HG03196 (cell line): ENCODE measurements around the gene BPI.
"Not testable (repeated sequence)": the region's sequence is repeated elsewhere in the genome, so short reads cannot be mapped to it uniquely, and the experiment has no call there.

Experiments
- ATAC-seq: cut with Tn5 transposase; IDR thresholded peaks from one replicate; pipeline ENCODE4 v1.9.1; 2021; ENCODE audit not compliant: unreplicated experiment

BPI gene

DNA sequence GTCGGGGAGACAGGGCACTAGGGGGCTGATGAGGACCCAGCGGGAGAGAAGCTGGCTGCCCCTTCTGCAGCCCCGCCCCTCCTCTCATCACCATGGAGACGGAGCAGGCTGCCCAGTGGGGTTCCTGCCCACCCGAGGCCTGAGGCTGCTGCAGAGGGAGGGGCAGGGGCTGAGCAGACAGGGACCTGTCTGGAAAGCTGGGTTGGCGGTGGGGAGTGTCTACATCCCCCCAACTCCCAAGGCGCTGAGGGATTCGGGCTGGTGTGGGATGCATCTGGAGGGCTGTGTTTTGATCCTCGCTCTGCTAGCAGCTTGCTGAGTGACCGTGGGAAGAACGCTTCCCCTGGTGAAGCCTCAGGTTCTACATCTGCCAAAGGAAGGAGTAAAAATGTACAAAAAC is 1.2 kb upstream of the BPI start:
- ATAC-seq, result no peak

DNA sequence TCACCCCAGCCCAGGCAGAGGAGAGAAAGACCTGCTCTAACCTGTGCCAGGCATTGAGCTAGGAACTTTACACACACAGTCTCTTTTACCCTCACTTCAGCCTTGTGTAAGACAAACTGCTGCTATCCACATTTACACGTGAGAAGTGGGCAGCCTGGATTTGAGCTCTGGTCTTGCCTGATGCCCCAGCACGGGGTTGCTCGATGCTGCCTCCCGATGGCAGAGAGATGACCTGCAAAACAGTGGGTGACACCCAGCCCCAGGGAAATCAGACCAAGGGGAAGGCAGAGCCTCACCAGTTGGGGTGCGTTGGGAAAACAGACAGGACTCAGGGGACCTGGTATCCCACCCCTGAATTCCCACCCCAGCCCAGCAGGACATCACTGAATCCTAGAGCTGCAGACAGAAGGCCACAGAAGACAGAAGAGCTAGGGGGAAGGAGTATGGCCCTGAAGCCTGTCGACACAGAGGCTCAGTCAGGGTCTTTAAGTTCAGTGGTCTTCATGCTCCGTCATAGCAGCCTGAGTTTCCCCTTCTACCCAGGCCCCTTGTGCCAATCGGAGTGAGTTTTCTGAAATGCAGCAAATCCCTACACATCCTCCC is 990 bp downstream of the BPI start:
- ATAC-seq, result no peak

DNA sequence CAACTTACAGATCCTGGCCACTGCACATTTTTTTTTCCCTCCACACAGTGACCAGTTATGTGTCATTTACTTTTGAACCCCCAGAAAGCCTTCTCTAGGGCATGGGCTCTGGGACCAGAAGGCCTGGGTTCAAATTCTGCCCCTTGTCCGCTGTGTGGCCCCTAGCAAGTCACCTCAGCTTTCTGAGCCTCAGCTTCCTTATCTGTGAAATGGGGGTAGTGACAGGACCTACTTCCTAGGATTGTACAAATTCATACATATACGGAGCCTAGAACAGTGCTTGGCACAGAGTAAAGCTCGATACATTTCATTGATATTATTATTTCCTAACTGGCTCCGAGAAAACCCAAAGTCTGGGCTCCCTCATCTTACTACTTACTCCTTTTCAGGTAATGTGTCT is 1.6 kb downstream of the BPI start:
- no peak for ATAC-seq

DNA sequence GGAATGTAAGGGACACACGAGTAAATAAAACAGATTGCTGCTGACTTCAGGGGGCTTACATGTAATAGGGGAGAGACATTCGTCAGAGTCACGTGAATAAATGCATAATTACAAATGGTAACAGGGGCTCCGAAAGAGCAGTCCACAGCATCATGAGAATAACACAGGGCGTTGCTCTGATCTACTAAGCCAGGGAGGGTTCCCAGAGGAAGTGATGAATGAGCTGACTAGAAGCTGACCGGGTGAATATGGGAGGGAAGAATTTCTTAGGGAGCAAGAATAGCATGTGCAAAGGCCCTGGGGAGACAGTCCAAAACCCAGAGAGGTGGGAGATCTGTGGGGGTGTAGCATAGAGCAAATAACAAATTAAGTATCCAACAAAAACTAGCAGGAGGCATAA is 2.4 kb downstream of the BPI start:
- ATAC-seq, result no peak

DNA sequence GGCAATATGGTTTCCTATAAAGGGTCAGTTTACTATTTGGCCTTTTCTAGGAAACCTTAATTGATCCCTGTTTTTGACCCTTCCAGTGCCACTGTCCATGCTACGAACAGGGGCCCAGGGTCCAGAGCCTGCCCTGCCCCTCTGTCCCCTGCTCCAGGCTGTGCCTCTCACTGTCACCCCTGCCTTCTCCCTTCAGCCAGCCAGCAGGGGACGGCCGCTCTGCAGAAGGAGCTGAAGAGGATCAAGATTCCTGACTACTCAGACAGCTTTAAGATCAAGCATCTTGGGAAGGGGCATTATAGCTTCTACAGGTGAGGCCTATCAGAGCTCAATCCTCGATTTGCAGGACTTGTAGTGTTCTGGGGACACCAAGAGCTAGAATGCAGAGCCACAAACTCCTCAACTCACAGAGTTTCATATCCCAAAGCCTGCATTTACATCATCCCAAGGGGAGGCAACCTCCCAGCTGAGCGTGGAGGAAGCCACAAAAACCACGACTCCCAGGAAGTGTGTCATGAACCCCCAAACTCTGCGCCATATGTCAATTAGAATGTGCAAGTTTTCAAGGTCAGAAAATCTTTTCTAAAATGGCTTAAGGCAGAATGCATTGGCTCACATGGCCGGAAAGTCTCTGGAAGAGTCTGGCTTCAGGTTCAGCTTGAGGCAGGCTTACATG is 3.6 kb downstream of the BPI start:
- ATAC-seq, result no peak

DNA sequence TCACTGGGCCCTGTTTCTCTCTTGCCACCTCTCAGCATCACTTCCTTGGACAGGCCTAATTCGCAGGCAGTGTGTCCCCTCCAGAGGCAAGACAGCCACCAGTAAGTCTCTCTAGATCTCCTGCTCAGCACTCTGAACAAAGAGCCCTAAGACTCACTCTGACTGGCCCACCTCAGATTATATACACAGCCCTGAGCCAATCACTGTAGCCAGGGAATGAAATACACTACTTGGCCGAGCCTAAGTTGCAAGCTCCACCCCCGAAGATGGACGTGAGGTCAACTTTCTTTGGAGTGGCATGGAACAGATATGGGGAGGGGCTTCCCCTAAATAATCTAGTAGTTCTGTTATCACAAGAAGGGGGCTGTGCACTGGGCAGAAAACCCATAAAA is 4.1 kb downstream of the BPI start:
- no peak for ATAC-seq

DNA sequence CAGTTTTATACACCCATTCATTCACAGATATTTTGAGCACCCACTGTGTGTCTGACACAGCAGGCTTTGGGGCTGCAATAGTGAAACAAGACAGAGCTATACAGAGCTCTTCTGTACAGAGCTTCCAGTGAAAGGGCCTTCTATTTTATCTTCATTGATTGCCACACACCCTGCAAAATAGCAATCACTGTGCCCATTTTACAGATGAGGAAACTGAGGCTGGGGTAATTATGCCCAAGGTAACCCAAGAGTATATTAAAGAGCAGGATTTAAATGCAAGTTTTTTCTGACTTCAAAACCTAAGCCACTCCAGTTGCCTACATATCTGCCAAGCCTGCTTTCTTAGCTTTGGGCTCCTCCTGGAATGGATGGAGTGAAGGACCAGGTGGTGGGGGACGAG is 4.5 kb downstream of the BPI start:
- ATAC-seq, result no peak

DNA sequence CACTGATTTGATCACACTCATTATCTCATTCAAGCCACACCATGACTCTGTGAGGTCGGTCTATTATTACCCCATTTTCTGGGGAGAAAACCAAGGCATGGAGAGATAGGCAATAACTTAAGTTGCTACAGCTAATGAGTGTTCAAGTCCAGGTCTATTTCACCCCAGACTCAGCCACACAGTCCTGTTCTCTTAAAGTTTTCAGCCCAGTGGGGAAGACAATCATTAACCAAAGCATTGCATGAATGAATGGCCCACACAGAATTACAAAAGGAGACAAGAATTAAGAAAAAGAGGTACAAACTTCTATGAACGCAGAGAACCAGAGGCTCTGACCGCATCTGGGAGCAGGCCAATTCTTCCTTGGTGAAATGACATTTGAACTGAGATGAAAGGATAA is 7.1 kb downstream of the BPI start:
- no peak for ATAC-seq

DNA sequence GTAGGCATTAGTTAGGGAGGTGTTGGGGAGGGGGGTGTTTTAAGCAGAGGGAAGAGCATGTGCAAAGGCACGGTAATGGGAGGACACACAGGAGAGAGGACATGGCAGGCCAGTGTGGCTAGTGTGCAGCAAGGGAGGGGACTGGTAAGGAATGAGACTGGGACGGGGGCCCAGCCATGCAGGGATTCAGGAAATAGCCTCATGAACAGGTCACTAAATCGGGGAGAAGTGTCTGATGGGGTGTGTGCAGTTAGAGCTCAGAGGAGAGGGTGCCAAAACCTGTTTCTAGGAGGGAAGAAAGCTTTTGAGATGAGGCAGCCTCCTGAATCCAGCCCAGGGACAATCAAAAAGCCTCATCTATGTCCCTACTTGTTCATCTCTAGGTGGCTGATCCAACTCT is 7.5 kb downstream of the BPI start:
- ATAC-seq, result no peak

DNA sequence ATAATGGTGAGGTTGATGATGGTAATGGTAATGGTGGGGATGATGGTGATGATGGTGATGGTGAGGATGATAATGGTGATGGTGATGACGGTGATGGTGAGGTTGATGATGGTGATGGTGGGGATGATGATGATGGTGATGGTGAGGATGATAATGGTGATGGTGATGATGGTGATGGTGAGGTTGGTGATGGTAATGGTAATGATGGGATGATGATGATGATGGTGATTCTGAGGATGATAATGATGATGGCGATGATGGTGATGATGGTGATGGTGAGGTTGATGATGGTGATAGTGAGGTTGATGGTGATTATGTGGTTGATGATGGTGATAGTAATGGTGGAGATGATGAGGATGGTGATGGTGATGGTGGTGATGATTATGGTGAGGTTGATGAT is 9.7 kb downstream of the BPI start:
- no peak for ATAC-seq

DNA sequence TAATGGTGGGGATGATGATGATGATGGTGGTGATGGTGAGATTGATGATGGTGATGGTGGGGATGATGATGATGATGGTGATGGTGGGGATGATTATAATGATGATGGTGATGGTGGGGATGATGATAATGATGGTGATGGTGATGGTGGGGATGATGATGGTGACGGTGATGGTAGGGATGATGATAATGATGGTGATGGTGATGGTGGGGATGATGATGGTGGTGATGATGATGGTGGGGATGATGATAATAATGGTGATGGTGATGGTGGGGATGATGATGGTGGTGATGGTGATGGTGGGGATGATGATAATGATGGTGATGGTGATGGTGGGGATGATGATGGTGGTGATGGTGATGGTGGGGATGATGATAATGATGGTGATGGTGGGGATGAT is 10.4 kb downstream of the BPI start:
- not testable (repeated sequence) for ATAC-seq

DNA sequence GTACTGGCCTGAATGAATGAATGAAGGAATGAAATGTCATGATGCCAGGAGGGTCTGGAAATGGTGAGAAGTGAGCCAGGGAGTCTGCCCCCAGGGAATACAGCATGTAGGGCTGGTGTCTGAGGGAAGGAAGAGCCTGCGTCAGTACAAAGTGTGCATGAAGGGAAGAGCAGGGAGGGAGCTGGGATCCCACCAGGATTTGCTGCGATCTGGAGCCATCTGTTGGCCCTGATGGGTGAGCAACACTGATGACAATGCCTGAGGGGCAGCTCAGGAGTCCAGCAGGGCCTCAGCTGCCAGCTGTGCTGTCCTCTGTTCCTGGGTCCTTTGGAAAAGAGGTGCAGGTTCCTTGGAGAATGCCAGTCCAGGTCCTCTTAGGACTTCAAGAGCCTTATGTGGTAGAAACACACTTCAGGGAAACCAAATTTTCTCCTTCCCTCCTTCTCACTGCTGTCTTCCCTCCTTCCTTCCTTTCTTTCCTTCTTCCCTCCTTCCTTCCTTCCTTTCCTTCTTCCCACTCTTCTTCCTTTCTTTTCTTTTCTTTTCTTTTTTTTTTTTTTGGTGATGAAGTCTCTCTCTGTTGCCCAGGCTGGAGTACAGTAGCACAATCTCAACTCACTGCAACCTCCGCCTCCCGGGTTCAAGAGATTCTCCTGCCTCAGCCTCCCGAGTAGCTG is 11.5 kb downstream of the BPI start:
- ATAC-seq, result no peak

DNA sequence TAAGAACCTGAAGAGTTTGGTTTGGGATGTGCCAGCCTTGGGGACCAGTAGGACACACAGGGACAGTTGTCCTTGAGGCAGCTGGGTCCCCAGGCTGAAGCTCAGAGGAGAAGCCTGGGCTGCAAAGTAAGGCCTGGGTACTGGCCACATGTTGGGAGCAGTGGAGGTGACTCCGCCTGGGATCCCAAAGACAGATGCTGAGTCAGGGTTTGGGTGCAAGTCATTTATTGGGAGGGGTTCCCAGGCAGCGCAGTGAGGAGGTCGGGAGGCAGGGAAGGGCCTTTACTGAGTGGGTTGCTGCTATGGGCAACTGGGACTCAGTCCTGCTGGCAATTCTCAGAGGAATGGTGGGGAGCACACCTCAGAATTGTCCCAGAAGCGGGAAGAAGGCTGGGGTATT is 12.4 kb downstream of the BPI start:
- no peak for ATAC-seq

DNA sequence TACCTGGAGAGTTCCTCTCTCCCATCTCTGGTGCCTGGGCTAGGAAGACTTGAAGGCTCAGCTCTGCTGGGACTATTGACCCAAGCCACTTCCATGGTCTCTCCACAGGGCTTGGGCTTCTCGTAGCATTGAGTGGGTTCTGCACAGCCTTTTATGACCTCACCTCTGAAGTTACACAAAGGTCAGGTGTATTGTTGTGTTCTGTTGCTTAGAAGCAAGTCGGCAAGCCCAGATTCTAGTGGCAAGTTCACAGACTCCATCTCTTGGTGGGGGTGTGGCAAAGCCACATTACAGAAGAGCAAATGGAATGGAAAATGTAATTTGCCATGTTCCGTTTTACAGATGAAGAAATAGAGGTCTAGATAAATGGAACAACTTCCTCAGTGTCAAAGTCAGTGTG is 13.5 kb downstream of the BPI start:
- no peak for ATAC-seq

DNA sequence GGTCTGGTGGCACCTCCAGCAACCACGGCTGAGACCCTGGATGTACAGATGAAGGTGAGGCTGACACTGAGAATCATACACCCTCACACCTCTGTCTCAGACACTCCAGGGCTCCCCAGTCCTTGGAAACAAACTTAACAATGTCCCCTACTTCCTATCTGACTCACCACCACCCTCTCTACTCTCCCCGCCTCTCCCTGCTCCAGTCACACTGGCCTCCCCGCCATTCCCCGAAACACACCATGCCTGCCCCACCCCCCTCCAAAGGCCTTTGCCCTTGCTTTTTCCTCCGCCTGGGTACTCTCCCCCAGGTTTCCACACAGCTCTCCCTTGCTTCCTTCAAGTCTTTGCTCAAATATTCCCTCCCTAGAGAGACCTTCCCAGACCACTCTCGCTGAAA is 16.3 kb downstream of the BPI start:
- no peak for ATAC-seq

DNA sequence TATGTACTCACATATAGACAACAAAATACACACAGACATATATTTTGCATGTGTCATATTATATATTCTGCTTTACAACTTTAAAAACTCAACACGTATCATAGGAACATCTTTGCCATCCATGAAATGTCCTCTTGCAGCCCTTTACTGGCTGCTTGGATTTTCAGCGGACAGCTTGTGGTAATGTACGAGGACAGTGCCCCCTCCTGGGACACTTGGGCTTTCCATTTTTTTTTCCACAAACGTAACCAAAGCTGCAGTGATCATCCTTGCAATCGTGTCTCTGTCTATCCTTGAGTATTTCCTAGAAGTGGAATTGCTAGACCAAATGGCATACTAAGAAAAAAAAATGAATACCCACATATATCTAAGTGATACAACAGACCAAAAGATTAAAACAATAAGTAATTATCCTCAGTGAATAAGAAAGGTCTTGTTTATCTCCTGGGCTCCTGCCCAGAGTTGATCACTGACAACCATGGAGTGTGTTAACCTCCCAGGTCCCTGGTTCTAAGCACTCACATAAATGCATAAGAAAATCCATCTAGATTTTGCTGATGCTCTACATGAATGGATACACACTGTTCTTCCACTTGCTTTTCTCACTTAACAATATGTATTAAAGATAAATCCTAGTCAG is 18.1 kb downstream of the BPI start:
- ATAC-seq, result no peak

DNA sequence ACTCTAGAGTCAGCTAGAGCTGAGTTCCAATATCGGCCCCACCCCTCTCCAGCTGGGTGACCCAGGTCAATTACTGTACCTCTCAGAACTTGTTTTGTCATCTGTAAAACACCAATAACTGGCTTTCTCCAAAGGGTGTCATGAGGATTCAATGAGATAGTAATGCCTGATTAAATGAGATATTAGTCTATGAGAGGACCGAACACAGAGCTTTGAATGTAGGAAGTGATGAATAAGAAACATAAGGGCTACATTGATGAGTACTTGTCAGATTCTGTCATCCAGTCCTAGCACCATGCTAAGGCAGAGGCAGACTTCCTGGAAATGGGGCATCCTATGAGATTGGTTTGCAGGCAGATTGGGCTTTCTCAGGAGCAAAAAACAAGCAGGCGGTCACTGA is 20.2 kb downstream of the BPI start:
- no peak for ATAC-seq

DNA sequence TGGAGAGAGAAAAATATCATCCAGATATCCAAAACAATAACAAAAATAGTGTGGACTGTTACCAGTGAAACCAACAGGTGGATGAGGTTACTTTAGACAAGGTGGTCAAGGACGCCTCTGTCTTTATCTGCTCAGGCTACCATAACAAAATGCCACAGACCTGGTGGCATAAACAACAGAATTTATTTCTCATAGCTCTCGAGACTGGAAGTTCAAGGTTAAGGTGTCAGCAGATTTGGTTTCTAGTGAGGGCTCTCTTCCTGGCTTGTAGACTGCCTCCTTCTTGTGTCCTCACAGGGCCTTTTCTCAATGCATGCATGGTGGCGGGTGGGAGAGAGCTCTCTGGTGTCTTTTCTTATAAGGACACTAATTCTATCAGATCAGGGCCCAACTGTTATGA is 21.2 kb downstream of the BPI start:
- no peak for ATAC-seq

DNA sequence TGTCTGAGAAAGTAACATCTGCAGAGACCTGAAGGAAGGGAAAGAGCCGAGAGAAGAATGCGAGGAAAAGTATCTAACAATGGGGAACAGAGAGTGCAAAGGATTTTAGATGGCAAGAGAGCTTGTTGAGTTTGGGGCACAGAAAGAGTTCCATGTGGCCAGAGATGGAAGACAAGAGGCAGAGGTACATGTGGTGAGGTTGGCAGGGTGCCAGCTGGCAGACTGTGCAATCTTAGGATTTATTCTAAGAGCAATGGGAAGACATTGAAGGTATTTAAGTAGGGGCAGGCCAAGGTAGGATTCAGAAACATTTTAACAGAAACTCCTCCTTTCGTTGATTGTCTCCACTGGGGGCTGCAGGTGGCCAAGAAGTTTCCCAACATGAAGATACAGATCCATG is 21.9 kb downstream of the BPI start:
- ATAC-seq, result no peak

DNA sequence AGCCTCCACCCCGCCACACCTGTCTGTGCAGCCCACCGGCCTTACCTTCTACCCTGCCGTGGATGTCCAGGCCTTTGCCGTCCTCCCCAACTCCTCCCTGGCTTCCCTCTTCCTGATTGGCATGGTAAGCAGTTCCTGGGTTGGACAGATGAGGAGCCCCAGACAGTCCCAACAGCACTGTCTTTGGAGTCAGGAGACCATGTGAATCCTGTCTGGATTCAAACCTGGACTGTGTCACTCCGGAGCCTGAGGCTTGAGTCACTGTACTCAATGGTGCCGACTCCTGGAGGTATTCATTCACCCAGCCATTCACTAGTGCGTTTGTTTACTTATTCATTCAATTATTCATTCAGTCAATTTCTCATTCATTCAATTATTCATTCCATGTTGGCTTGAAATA is 22.4 kb downstream of the BPI start:
- ATAC-seq, result no peak

DNA sequence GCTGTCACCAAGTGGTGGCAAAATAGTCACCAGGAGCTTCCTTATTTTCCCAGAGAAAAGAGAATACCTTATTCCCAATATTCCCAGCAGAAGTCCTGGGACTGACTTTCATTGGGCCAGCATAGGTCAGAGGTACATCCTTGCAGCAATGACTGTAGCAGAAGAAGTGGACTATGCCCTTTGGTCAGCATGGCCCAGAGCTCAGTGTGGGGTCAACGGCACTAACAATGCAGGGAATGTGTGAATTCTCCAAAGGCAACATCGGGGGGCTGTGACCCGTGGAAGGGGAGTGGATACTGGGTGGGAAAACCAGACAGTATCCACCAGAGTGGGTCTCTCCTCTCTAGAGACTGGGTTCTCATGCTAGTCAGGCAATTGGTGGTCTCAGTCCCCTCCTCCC is 26.7 kb downstream of the BPI start:
- no peak for ATAC-seq

DNA sequence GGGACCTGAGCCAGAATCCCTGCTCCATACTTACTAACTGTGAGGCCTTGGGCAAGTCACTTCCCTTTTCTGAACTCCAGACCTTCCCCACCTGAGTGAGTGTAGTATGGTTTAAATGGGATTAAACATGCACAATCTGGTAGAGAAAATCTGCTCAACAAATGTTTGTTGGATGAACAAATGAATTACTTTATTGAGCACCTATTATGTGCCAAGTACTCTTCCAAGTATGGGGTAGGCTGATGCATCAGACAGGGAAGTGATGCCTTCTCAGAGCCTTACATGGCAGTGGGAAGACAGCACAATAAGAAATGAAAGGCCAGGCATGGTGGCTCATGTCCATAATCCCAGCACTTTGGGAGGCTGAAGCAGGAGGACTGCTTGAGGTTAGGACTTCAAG is 27.3 kb downstream of the BPI start:
- ATAC-seq, result no peak
